Uterus (tissue), 2 donors: ENCODE results near the gene RAD50.

Experiments
- POLR2A ChIP-seq, 2 donors: fragments of 450-650 bp; IDR thresholded peaks; one replicate each; pipeline ENCODE4 v1.6.1; 2016; ENCODE audit warnings: antibody characterized with exemption in 2 of 2, mild to moderate bottlenecking in 1 of 2, moderate library complexity in 1 of 2
- TF ChIP-seq, protein P1 (sequence below), 4 experiments: fragments of 200-600 bp in 2 of 4; fragments of 450-650 bp in 2 of 4; sonication (generic) in 2 of 4; IDR thresholded peaks; one replicate each; pipeline ENCODE4 v1.5.1; 2016 to 2019; ENCODE audit warnings: antibody characterized with exemption in 4 of 4, mild to moderate bottlenecking in 2 of 4, moderate library complexity in 1 of 4

DNA sequence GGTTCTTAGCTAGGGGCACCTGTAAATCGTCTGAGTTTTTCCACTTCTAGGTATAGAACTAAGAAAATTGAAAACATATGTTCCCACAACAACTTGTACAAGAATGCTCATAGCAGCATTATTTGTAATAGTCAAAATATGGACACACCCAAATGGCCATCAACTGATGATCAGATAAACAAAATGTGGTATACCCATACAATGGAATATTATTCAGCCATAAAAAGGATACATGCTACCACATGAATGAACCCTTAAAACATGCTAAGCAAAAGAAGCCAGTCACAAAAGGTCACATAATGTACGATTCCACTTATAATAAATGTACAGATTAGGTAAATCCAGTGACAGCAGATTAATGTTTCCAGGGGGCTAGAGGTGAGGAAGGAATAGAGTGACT lies 55.2 kb downstream of the RAD50 start:
- no peak for TF ChIP-seq POLR2A (IDR thresholded peaks at IDR 0.05)
- TF ChIP-seq, protein P1, sequence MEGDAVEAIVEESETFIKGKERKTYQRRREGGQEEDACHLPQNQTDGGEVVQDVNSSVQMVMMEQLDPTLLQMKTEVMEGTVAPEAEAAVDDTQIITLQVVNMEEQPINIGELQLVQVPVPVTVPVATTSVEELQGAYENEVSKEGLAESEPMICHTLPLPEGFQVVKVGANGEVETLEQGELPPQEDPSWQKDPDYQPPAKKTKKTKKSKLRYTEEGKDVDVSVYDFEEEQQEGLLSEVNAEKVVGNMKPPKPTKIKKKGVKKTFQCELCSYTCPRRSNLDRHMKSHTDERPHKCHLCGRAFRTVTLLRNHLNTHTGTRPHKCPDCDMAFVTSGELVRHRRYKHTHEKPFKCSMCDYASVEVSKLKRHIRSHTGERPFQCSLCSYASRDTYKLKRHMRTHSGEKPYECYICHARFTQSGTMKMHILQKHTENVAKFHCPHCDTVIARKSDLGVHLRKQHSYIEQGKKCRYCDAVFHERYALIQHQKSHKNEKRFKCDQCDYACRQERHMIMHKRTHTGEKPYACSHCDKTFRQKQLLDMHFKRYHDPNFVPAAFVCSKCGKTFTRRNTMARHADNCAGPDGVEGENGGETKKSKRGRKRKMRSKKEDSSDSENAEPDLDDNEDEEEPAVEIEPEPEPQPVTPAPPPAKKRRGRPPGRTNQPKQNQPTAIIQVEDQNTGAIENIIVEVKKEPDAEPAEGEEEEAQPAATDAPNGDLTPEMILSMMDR (IDR thresholded peaks at IDR 0.05) = no peak
